GM12891 (cell line): ENCODE measurements around the gene SYMPK.

ENCODE experiments used
- DNase-seq: peaks from one replicate; pipeline ENCODE4 v3.0.0; 2011; ENCODE audit warnings: low spot score; ENCODE audit not compliant: insufficient read length
- FAIRE-seq: peaks from 2 replicates; lab custom pipeline; 2011; peaks lifted over from hg19 to GRCh38; lab: Jason Lieb, UNC
- PAX5 ChIP-seq: IDR thresholded peaks from 2 replicates; pipeline ENCODE4 v1.6.1; 2011; ENCODE audit warnings: low read length, moderate library complexity, mild to moderate bottlenecking; ENCODE audit not compliant: insufficient read depth, severe bottlenecking
- POLR2A ChIP-seq: IDR thresholded peaks from 2 replicates; pipeline ENCODE4 v1.6.1; 2011; ENCODE audit warnings: low read depth, low read length, control low read depth
- POLR2AphosphoS5 ChIP-seq: IDR thresholded peaks from 2 replicates; pipeline ENCODE4 v1.6.1; 2011; ENCODE audit warnings: low read depth, low read length, control low read depth
- POU2F2 ChIP-seq: IDR thresholded peaks from 2 replicates; pipeline ENCODE4 v1.6.1; 2011; ENCODE audit warnings: low read depth, mild to moderate bottlenecking, control low read depth, low read length, moderate library complexity
- SPI1 ChIP-seq: IDR thresholded peaks from 2 replicates; pipeline ENCODE4 v1.6.1; 2011; ENCODE audit warnings: low read depth, low read length, control low read depth
- TAF1 ChIP-seq: IDR thresholded peaks from 2 replicates; pipeline ENCODE4 v1.6.1; 2011; ENCODE audit warnings: low read depth, low read length, control low read depth

SYMPK gene

GRCh38 chr19:45860359-45861259 is 2.3 kb downstream of the SYMPK start:
- DNase-seq (no peak), FAIRE-seq (no peak)
- TF ChIP-seq TAF1, result no peak
- no peak for TF ChIP-seq PAX5
- TF ChIP-seq SPI1, result no peak
- no peak for TF ChIP-seq POLR2AphosphoS5
- TF ChIP-seq POLR2A, result no peak
- TF ChIP-seq POU2F2, result no peak

GRCh38 chr19:45854167-45854778 is 8.7 kb downstream of the SYMPK start:
- DNase-seq (no peak), FAIRE-seq (no peak)
- TF ChIP-seq SPI1 (no peak), POU2F2 (no peak), TAF1 (no peak), POLR2AphosphoS5 (no peak), POLR2A (no peak), PAX5 (no peak)

DNA sequence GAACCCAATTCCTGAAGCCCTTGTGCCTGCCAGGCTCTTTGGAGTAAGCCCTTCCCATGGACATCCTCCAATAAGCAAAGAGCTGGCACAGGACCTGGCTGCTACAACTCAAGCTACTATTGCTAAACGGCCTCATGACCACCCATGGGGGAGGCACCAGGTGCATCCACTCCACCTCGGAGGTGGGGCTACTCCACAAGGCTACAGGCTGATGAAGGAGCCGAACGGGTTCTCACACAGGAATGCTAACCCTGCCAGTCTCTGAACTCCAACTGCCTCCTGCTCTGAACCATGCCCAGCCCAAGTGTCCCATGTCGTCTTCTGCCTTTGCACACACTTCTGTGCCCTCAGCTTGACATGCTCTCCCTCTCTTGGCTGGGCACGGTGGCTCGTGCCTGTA is 10.0 kb downstream of the SYMPK start:
- DNase-seq (no peak), FAIRE-seq (no peak)
- TF ChIP-seq POLR2A (no peak), SPI1 (no peak), TAF1 (no peak), POLR2AphosphoS5 (no peak), PAX5 (no peak), POU2F2 (no peak)

GRCh38 chr19:45852145-45852750 is 10.7 kb downstream of the SYMPK start:
- no peak for TF ChIP-seq SPI1
- no peak for TF ChIP-seq POLR2A
- no peak for TF ChIP-seq POLR2AphosphoS5
- TF ChIP-seq TAF1, result no peak
- no peak for TF ChIP-seq POU2F2
- TF ChIP-seq PAX5, result no peak

DNA sequence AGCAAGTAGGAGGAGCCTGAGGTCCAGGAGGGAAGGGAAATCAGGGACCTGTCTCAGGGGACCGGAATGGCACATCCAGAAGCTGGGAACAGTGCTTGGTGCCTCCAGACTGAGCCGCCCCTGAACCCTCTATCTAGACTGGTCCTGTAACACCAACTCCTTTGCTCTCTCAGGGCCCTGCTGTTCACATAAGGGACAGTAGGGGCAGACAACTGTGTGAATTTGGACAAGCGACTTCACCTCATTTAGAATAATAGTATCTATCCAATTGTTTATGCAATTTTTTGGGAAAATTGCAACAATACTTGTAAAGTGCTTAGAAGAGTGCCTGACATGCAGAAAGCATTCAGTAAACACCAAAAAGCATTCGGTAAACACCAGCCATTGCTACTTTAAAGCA is 14.0 kb downstream of the SYMPK start:
- DNase-seq, result no peak
- no peak for FAIRE-seq
- TF ChIP-seq TAF1, result no peak
- TF ChIP-seq POLR2A, result no peak
- TF ChIP-seq POU2F2, result no peak
- TF ChIP-seq SPI1, result no peak
- no peak for TF ChIP-seq PAX5
- TF ChIP-seq POLR2AphosphoS5, result no peak

More at GRCh38 chr19:45852145-45852750, 10.7 kb downstream of the SYMPK start:
- DNase-seq (no peak), FAIRE-seq (no peak)

GRCh38 chr19:45847663-45848062 is 15.3 kb downstream of the SYMPK start:
- DNase-seq (no peak), FAIRE-seq (no peak)
- TF ChIP-seq POU2F2 (no peak), TAF1 (no peak), PAX5 (no peak), POLR2AphosphoS5 (no peak), SPI1 (no peak), POLR2A (no peak)

DNA sequence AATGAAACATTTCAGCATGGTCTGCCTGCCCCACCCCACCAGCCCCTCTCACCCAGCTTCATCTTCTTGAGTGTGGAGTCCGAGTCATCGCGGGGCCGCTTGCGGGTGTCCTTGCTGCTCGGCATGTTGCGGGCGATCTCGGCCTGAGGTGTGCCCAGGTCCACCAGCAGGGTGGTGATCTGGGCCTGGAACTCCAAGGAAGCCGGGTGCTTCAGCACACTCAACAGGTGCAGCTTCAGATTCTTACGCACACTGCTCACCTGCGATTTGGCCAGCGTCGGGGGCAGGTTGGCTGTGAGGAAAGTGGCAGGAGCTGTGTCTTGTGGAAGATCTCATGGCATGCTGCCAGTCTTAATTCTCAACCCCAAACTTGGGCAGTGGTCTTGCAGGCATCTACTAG is 20.7 kb downstream of the SYMPK start:
- no peak for FAIRE-seq
- DNase-seq, result no peak
- TF ChIP-seq POLR2A (no peak), POU2F2 (no peak), POLR2AphosphoS5 (no peak), PAX5 (no peak), SPI1 (no peak), TAF1 (no peak)

DNA sequence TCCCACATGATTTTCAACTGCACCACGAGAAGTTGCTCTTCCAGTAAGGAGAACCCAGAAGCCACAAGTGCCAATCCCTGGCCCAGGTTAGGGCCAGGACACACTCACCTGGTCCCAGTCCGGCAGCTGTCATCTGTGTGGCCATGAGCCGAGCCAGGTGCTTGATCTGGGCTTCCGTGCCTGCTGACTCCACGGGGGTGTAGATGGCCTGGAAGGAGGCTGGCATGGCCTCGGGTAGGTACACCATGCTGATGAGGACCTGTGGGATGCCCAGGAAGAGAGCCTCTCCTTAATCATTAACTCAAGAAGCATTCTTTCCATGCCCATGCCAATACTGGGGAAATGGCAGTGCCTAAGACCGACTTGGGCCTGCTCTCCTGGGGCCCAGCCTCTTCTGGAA is 28.0 kb downstream of the SYMPK start:
- no peak for TF ChIP-seq PAX5
- no peak for TF ChIP-seq POU2F2
- TF ChIP-seq POLR2AphosphoS5, result no peak
- no peak for FAIRE-seq
- no peak for DNase-seq

GRCh38 chr19:45828945-45829344 is 34.0 kb downstream of the SYMPK start:
- FAIRE-seq, result no peak
- TF ChIP-seq POLR2AphosphoS5, result no peak
- TF ChIP-seq SPI1, result no peak
- TF ChIP-seq PAX5, result no peak
- TF ChIP-seq POU2F2, result no peak
- no peak for TF ChIP-seq TAF1
- TF ChIP-seq POLR2A, result no peak
- DNase-seq, result no peak
